ENCODE results near the gene PKP3.
"Not testable (repeated sequence)": the region's sequence is repeated elsewhere in the genome, so short reads cannot be mapped to it uniquely, and the experiment has no call there.

PKP3 gene

GRCh38 chr11:396511-396947, 2.5 kb downstream of the PKP3 start:
- DNase-seq: no peak

DNA sequence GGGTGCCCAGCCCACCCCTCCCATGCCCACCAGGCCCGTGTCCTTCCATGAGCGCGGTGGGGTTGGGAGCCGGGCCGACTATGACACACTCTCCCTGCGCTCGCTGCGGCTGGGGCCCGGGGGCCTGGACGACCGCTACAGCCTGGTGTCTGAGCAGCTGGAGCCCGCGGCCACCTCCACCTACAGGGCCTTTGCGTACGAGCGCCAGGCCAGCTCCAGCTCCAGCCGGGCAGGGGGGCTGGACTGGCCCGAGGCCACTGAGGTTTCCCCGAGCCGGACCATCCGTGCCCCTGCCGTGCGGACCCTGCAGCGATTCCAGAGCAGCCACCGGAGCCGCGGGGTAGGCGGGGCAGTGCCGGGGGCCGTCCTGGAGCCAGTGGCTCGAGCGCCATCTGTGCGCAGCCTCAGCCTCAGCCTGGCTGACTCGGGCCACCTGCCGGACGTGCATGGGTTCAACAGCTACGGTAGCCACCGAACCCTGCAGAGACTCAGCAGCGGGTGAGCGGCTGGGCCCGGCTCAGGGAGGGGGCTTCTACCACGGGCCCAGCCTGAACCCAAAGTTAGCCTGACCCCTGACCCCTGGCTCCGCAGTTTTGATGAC, 3.0 kb downstream of the PKP3 start:
- DNase-seq: no peak

GRCh38 chr11:398826-399225, 4.8 kb downstream of the PKP3 start:
- no peak for DNase-seq

DNA sequence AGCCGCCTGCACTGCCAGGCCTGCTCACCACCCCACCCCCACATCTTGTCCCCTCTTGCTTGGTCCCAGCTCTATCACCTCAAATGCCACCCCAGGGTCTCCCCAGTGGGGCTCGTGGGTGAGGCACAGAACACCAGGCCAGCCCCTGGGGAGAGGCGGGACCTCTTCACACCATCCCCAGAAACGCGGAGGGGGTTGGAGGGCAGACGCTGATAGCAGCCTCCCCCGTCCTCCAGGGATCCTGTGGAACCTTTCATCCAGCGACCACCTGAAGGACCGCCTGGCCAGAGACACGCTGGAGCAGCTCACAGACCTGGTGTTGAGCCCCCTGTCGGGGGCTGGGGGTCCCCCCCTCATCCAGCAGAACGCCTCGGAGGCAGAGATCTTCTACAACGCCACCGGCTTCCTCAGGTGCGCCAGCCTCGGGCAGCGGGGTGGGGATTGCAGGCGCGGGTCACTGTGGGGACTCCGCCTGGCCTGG, 5.8 kb downstream of the PKP3 start:
- DNase-seq: no peak

- no peak for DNase-seq
These were observed 6.3 kb downstream of the PKP3 start for GRCh38 chr11:400241-400689.

GRCh38 chr11:401196-401595, 7.2 kb downstream of the PKP3 start:
- DNase-seq: not testable (repeated sequence)

- no peak for DNase-seq
These were observed 9.2 kb downstream of the PKP3 start for GRCh38 chr11:403021-403760.

DNA sequence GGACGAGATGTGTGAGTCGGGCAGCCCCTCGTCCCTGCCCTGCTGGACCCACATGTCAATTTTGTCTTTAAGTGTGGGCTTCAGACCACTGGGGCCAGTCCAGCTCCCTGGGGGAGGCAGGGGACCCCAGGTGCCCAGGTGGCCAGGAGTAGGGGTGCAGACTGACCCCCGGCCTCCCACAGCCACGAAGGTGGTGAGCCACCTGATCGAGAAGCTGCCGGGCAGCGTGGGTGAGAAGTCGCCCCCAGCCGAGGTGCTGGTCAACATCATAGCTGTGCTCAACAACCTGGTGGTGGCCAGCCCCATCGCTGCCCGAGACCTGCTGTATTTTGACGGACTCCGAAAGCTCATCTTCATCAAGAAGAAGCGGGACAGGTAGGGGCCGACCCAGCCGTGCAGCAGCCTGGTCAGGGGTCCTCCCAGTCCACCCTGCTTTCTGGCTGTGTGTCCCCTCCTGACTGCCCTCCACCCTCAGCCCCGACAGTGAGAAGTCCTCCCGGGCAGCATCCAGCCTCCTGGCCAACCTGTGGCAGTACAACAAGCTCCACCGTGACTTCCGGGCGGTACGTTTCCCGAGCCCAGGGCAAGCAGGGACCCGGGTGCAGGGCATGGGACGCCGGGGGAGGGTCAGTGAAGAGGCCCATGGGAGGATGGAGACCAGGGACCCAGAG, 9.9 kb downstream of the PKP3 start:
- no peak for DNase-seq

DNA sequence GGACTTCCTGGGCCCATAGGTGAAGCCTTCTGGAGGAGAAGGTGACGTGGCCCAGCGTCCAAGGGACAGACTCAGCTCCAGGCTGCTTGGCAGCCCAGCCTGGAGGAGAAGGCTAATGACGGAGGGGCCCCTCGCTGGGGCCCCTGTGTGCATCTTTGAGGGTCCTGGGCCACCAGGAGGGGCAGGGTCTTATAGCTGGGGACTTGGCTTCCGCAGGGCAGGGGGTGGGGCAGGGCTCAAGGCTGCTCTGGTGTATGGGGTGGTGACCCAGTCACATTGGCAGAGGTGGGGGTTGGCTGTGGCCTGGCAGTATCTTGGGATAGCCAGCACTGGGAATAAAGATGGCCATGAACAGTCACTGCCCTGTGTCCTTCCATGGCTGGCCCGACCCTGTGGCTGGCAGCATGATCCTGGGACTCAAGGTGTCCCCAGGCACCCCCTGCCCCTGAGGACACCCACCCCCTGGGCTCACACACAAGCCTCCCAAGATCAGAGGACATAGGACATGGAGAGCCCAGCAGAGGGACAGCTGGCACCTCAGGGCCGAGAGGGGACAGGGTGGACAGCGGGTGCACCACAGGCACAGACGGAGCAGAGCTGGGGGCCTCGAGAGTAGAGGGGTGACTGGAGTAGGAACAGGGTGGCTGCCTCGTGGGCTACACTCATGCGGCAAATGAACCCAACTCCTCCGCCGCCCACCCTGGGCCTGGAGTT, 10.7 kb downstream of the PKP3 start:
- DNase-seq: no peak

- no peak for DNase-seq
These were observed 11.4 kb downstream of the PKP3 start for GRCh38 chr11:405323-405953.

DNA sequence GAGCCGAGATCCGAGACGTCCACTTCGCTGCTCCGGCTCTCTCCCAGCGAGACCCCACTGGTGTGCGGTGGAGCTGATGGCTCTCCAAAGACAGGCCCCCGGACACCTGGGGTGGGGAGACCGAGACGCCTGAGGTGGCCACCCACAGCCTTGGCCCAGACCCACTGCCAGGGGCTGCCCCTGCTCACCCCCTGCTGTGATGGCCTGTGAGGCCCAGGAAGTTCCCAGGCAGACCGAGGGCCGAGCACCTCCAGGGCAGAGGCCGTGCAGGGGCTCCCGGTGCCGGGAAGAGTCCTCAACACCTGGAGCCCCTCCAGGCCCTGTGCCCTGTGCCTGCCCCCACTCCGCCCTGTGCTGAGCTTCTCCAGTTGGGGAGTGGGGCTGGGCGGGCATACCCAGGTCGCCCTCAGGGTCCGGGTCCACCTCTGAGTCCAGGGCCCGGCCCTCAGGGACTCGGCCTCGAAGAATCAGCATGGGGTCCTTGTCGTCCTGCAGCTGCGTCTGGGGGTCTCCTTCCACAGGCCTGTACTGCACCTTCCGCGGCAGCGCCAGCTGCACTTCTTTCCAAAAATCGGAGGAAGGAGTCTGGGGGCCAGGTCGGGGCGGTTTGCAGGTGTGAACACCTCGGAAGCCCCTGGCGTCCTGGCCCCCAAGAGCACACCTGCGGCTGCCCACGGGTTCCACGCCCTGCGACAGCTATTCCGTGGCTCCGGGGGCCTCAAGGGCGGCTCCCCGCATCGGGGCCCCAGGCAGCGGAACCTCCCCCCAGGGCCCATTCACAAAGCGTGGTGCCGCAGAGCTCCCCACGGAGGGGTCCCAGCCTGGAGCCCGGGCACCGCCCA, 12.2 kb downstream of the PKP3 start:
- no peak for DNase-seq

DNA sequence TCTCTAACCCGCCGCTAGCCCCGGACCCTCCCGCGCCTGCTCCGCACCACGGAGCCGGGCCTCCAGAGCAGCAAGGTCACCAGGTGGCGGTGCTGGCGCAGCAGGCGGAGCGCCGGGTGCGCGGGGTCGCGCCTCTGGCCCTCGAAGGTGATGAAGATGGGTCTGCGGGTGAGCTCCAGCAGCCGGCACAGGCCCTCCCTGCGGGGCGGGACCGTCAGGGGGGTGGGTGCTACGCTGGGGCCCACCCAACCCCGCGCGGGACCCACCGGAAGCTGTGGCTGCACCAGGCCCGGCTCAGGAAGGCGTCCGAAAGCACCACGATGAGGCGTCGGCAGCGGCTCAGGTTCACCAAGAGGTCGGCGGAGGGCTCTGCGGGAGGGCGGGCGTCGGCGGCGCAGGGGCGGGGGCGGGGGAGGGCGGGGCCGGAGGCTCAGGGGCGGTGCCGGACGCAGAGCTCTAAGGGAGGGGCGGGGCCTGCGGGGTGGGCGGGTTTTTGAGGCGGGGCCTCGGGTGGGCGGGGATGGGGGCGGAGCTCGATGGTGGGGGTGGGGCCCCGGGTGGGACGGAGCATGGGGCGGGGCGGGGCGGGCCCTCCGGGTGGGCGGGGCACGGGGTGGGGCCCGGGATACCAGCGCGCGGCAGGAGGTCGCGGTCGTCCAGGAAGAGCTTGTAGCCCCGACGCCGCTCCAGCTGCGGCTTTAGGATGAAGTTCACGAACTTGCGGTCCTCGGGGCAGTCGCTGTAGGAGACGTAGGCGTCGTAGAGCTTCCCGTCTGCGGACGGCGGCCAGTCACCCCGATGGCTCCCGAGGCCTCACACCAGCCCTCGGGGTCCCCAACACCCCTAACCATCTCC, 13.0 kb downstream of the PKP3 start:
- DNase-seq: no peak

DNA sequence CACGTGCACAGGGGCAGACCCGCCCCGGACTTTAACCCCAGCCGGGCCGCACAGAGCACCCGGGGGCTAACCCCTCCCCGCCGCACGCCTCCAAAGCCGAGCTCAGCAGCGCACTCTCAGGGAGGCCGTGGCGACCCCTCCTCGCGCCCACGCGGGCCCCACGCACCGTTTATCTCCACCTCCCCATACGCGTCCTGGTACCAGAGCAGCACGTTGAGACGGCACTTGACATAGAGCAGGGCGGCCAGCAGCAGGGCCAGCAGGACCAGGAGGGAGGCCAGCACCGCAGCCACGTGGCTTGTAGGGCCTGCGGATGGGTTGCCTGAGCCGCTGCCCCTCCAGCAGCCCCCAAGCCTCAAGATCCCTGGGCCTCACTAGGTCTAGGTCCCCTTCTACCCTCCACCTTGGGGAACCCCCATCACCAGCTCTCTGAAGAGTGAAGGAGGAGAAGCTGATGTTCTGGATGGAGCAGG, 13.7 kb downstream of the PKP3 start:
- no peak for DNase-seq

DNA sequence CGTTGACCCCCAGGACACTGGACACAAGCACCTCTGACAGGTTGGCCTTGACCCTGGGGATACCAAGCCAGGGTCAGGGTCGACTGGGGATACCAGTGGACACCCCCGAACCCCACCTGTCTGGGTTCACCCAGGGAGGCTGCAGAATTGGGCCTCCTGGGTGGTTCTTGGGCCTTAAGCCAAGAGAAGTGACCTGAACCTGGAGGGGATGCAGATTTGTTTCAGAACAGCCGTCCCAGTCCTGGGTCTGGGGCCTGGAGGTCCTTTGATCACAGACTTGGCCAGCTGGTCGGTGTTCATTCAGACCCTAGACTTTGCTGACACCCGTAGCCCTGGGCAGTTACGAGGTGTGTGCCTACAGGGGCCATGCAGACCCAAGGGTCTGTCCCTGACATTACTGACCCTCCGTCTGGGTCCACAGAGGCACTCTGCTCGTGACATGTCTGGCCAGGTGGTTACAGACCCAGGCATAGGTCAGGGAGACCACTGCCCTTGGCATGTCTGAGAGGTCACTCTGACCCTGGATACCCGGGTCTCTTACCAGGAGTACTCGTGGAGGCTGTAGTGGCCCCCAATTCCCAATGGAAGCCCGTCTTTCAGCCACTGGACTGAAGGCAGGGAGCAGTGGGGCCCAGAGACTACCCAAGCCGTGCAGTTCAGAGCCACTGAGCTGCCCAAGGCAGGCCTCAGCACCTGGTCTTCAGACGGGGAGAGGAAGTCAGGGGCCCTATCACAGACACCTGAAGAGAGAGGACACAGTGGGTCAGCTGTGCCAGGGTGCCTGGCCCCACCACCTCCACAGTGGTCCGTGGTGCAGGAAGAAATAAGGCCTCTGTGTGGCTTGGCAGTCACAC, 14.4 kb downstream of the PKP3 start:
- DNase-seq: no peak

DNA sequence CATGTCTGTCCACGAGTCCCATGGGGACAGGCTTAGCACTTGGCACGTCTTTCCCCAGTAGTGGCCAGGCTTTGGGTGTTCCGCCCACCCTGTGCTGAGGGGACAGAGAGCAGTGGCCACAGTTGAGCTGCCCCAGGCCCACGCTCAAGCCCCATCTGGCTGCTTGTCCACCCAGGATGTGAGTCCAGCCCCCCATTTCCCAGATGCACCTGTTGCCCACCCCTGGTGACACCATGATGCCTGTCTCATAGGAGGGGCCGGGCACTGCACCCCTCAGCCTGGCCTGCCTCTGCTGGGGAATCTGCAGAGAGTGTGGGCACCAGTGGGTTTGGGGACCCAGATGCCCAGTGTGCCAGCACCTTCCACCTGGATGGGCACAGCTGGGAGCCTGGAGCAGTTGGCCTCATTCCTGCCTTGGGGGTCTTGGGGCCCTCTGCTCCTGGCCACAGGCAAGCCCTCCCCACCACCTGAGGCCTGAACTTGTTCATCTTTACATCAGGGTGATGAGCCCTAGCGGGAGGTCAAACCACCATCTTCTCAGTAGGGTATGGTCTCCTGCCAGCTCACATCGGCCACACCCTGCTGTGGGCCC, 15.1 kb downstream of the PKP3 start:
- no peak for DNase-seq

DNA sequence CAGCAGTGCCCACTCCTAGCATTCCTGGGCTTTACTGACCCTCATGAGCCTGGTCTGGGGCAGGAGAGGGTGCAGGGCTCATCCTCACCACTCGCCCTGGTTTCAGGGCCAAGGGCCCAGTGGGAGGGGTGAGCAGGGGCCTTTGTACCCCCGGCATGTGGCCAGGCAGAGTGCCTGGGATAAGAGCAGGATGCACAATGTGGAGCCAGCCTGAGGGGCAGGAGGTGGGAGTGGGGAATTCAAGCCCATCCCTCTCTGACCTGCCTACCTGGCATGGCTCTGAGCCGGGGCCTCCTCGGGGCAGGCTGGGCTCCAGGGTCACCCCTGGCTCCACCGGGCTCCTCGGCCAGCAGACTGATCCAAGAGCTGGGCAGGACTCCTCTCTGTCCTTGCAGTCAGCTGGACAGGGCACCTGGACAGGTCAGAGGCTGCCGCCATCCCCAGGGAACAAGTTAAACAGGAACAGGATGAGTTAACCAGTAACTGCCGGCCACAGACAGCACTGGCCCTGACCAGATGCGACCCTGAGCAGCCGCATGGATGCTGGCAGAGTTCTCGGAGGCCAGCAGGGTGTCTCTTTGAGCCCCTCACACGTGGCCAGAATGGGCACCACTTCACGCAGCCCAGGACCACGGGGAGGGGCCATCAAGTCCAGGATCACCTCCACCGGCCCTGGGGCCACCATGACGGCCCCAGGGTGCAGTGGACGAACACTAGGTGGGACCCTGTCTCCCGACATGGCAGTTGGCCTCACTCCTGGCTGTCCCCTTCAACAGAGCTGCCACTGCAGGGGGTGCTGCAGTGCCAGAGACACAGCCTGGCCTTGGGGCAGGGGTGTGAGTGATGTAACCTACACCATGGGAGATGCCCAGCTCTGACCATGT, 15.8 kb downstream of the PKP3 start:
- DNase-seq: no peak

- DNase-seq: not testable (repeated sequence)
These were observed 16.7 kb downstream of the PKP3 start for GRCh38 chr11:410711-411110.

- not testable (repeated sequence) for DNase-seq
These were observed 17.5 kb downstream of the PKP3 start for GRCh38 chr11:411520-411919.
